H1 (cell line): Measurements from ENCODE around the gene MRPL27. TPM values are rescaled to one million over a fixed set of nuclear protein-coding genes. Genes with fewer than 3 reads are reported as not detected.

Experiments used
- CTCF ChIA-PET: fragments of 300-600 bp; sonication (Branson Sonifier 250); formaldehyde crosslinking; loops from one replicate; lab custom pipeline; 2021; ENCODE audit not compliant: partially characterized antibody; lab: Charles Lee
- POLR2A ChIA-PET: fragments of 300-600 bp; sonication (Branson Sonifier 250); formaldehyde crosslinking; loops from one replicate; lab custom pipeline; 2021; ENCODE audit warnings: inconsistent platforms; ENCODE audit not compliant: partially characterized antibody; lab: Charles Lee
- DNase-seq, 2 experiments: peaks; one replicate each; pipeline versions ENCODE4 v3.0.0 to v3.0.0-alpha.2; 2010 to 2022; ENCODE audit warnings: low spot score in 2 of 2, low read depth in 1 of 2, mixed read lengths in 1 of 2
- FAIRE-seq: peaks from 2 replicates; lab custom pipeline; 2011; peaks lifted over from hg19 to GRCh38; lab: Jason Lieb, UNC
- H2AFZ ChIP-seq: 2 replicates; pipeline ENCODE4 v1.8.1; 2012; ENCODE audit warnings: low read length, inconsistent platforms
- H2AK5ac ChIP-seq: 2 replicates; pipeline ENCODE4 v1.6.1; 2013; ENCODE audit warnings: low read depth, low read length
- H2BK120ac ChIP-seq: replicated peaks from 2 replicates; pipeline ENCODE3; 2013; ENCODE audit warnings: low read depth, low read length, inconsistent platforms
- H2BK12ac ChIP-seq: 2 replicates; pipeline ENCODE4 v1.6.1; 2013; ENCODE audit warnings: low read depth, low read length
- H2BK15ac ChIP-seq: 2 replicates; pipeline ENCODE4 v1.6.1; 2013; ENCODE audit warnings: low read length
- H2BK20ac ChIP-seq: 2 replicates; pipeline ENCODE4 v1.6.1; 2013; ENCODE audit warnings: low read length
- H2BK5ac ChIP-seq: 2 replicates; pipeline ENCODE4 v1.6.1; 2013; ENCODE audit warnings: low read depth, low read length
- H3K14ac ChIP-seq: 2 replicates; pipeline ENCODE4 v1.6.1; 2013; ENCODE audit warnings: inconsistent platforms; ENCODE audit not compliant: insufficient read length
- H3K18ac ChIP-seq: 2 replicates; pipeline ENCODE4 v1.6.1; 2013; ENCODE audit warnings: low read length; ENCODE audit errors: extremely low read depth
- H3K23ac ChIP-seq: 2 replicates; pipeline ENCODE4 v1.6.1; 2013; ENCODE audit warnings: inconsistent platforms; ENCODE audit not compliant: insufficient read length
- H3K23me2 ChIP-seq: 2 replicates; pipeline ENCODE4 v1.6.1; 2013; ENCODE audit warnings: low read depth, low read length
- H3K27ac ChIP-seq: 2 replicates; pipeline ENCODE4 v1.6.1; 2011; ENCODE audit warnings: low read depth, low read length, inconsistent platforms
- H3K27me3 ChIP-seq, 4 experiments: replicated peaks in 1 of 4; 1 replicate in 1 of 4; 2 replicates in 3 of 4; pipeline versions ENCODE4 v1.6.1 to v1.8.1; 2011 to 2013; ENCODE audit warnings: low read length in 3 of 4, mild to moderate bottlenecking in 3 of 4, inconsistent platforms in 2 of 4, mixed read lengths in 2 of 4, moderate library complexity in 1 of 4; ENCODE audit not compliant: control insufficient read depth in 3 of 4, insufficient read depth in 3 of 4; ENCODE audit errors: extremely low read depth in 1 of 4
- H3K36me3 ChIP-seq, 4 experiments: 2 replicates each; pipeline versions ENCODE4 v1.6.1 to v1.8.1; 2011 to 2013; ENCODE audit warnings: mild to moderate bottlenecking in 4 of 4, low read length in 3 of 4, moderate library complexity in 2 of 4, control low read depth in 1 of 4, inconsistent platforms in 1 of 4; ENCODE audit not compliant: insufficient read depth in 4 of 4, control insufficient read depth in 2 of 4
- H3K4ac ChIP-seq: replicated peaks from 2 replicates; pipeline ENCODE3; 2013; ENCODE audit warnings: low read length, low read depth, mixed read lengths, inconsistent platforms; ENCODE audit not compliant: insufficient read length
- H3K4me1 ChIP-seq, 4 experiments: replicated peaks in 1 of 4; 1 replicate in 1 of 4; 2 replicates in 3 of 4; pipeline versions ENCODE4 v1.6.1 to v1.8.1; 2011 to 2013; ENCODE audit warnings: low read length in 3 of 4, inconsistent platforms in 2 of 4, mixed read lengths in 1 of 4; ENCODE audit not compliant: insufficient read depth in 4 of 4, control insufficient read depth in 3 of 4
- H3K4me2 ChIP-seq, 2 experiments: 2 replicates each; pipeline versions ENCODE4 v1.6.1 to v1.8.1; 2011 to 2013; ENCODE audit warnings: low read depth in 2 of 2, low read length in 2 of 2, control low read depth in 1 of 2, inconsistent platforms in 1 of 2, mild to moderate bottlenecking in 1 of 2; ENCODE audit not compliant: insufficient read depth in 1 of 2
- H3K4me3 ChIP-seq, 4 experiments: fragments of 200-600, 300-600 bp in 1 of 4; sonication (generic), shearing (Covaris generic), sonication (Bioruptor Twin) in 1 of 4; 2 replicates each; pipeline versions ENCODE4 v1.5.1 to v1.8.1; 2011 to 2016; ENCODE audit warnings: low read length in 4 of 4, low read depth in 3 of 4, control low read depth in 2 of 4, inconsistent platforms in 2 of 4, mild to moderate bottlenecking in 2 of 4, mixed read lengths in 1 of 4, moderate library complexity in 1 of 4; ENCODE audit not compliant: insufficient read depth in 2 of 4; ENCODE audit errors: extremely low read depth in 1 of 4
- H3K56ac ChIP-seq: replicated peaks from 2 replicates; pipeline ENCODE3; 2013; ENCODE audit warnings: low read depth, mild to moderate bottlenecking, mixed read lengths, low read length, inconsistent platforms; ENCODE audit not compliant: insufficient read length
- H3K79me1 ChIP-seq: 2 replicates; pipeline ENCODE4 v1.6.1; 2013; ENCODE audit warnings: low read depth, low read length, control low read depth
- H3K79me2 ChIP-seq, 2 experiments: 2 replicates each; pipeline versions ENCODE4 v1.6.1 to v1.8.1; 2012 to 2013; ENCODE audit warnings: low read length in 2 of 2, mild to moderate bottlenecking in 2 of 2, inconsistent platforms in 1 of 2; ENCODE audit not compliant: insufficient read depth in 2 of 2, control insufficient read depth in 1 of 2
- H3K9ac ChIP-seq, 4 experiments: replicated peaks in 1 of 4; 1 replicate in 1 of 4; 2 replicates in 3 of 4; pipeline versions ENCODE4 v1.6.1 to v1.8.1; 2011 to 2013; ENCODE audit warnings: low read depth in 3 of 4, low read length in 3 of 4, control low read depth in 2 of 4, mild to moderate bottlenecking in 2 of 4, moderate library complexity in 2 of 4, inconsistent platforms in 1 of 4; ENCODE audit errors: extremely low read depth in 1 of 4
- H3K9me3 ChIP-seq, 2 experiments: 2 replicates each; pipeline versions ENCODE4 v1.6.1 to v1.8.1; 2012 to 2013; ENCODE audit warnings: mild to moderate bottlenecking in 2 of 2, moderate library complexity in 2 of 2, control low read depth in 1 of 2, inconsistent platforms in 1 of 2, low read depth in 1 of 2, low read length in 1 of 2, mixed read lengths in 1 of 2; ENCODE audit not compliant: insufficient read depth in 2 of 2
- H4K20me1 ChIP-seq, 2 experiments: replicated peaks in 1 of 2; 2 replicates each; pipeline versions ENCODE3 to v1.8.1; 2011 to 2013; ENCODE audit warnings: inconsistent platforms in 2 of 2, low read length in 2 of 2, mild to moderate bottlenecking in 1 of 2; ENCODE audit not compliant: insufficient read depth in 2 of 2, control insufficient read depth in 1 of 2
- H4K5ac ChIP-seq: 2 replicates; pipeline ENCODE4 v1.6.1; 2013; ENCODE audit warnings: low read length, low read depth, mixed read lengths, inconsistent platforms; ENCODE audit not compliant: insufficient read length
- H4K8ac ChIP-seq: 2 replicates; pipeline ENCODE4 v1.8.0; 2013; ENCODE audit warnings: mild to moderate bottlenecking, moderate library complexity, low read length, inconsistent platforms; ENCODE audit not compliant: insufficient read depth; ENCODE audit errors: extremely low read depth
- H4K91ac ChIP-seq: replicated peaks from 2 replicates; pipeline ENCODE3; 2013; ENCODE audit warnings: low read length, mixed read lengths, inconsistent platforms; ENCODE audit not compliant: insufficient read length
- ATF3 ChIP-seq: IDR thresholded peaks from 2 replicates; pipeline ENCODE4 v1.6.1; 2011; ENCODE audit warnings: low read depth, mild to moderate bottlenecking, low read length; ENCODE audit not compliant: insufficient read depth
- CTBP2 ChIP-seq: IDR thresholded peaks from 2 replicates; pipeline ENCODE4 v1.7.0; 2011; ENCODE audit warnings: borderline replicate concordance, mild to moderate bottlenecking, moderate library complexity, mixed read lengths, low read length; ENCODE audit not compliant: insufficient read depth, insufficient read length
- JUN ChIP-seq: IDR thresholded peaks from 2 replicates; pipeline ENCODE4 v1.6.1; 2011; ENCODE audit warnings: low read depth, mild to moderate bottlenecking, improper control_type of control experiment, low read length
- KDM1A ChIP-seq: fragments of 200-600, 300-600 bp; sonication (generic); IDR thresholded peaks from 2 replicates; pipeline ENCODE4 v1.7.1; 2016; ENCODE audit warnings: mild to moderate bottlenecking, low read length, borderline replicate concordance
- MAFK ChIP-seq: IDR thresholded peaks from 2 replicates; pipeline ENCODE4 v1.6.1; 2012; ENCODE audit warnings: low read depth, mild to moderate bottlenecking, improper control_type of control experiment, low read length
- PHF8 ChIP-seq: fragments of 200-600 bp; sonication (generic); conservative IDR thresholded peaks from 2 replicates; pipeline ENCODE4 v1.7.1; 2012; ENCODE audit warnings: low read depth, mild to moderate bottlenecking, inconsistent platforms, low read length, moderate library complexity
- RBBP5 ChIP-seq: IDR thresholded peaks from 2 replicates; pipeline ENCODE4 v1.7.1; 2012; ENCODE audit warnings: low read depth, mild to moderate bottlenecking, inconsistent platforms, low read length, moderate library complexity, borderline replicate concordance
- TBP ChIP-seq: IDR thresholded peaks from 2 replicates; pipeline ENCODE4 v1.6.1; 2011; ENCODE audit warnings: low read depth, low read length, improper control_type of control experiment
- TEAD4 ChIP-seq: IDR thresholded peaks from 2 replicates; pipeline ENCODE4 v1.6.1; 2012; ENCODE audit warnings: low read depth, low read length, inconsistent platforms, mixed read lengths
- USF2 ChIP-seq: IDR thresholded peaks from 2 replicates; pipeline ENCODE4 v1.6.1; 2011; ENCODE audit warnings: low read length, improper control_type of control experiment
- ZNF274 ChIP-seq: IDR thresholded peaks from 2 replicates; pipeline ENCODE4 v1.7.0; 2012; ENCODE audit warnings: low read length, borderline replicate concordance; ENCODE audit errors: extremely low read depth
- WGBS, 2 experiments: shearing (Covaris generic) in 1 of 2; methylation state at CpG; one replicate each; pipeline versions ENCODE4 v1.1.6 to v1.1.7; 2013 to 2015; ENCODE audit warnings: low lambda C conversion rate in 2 of 2, mixed read lengths in 2 of 2, inconsistent platforms in 1 of 2, low coverage in 1 of 2, missing lambda C conversion rate in 1 of 2; ENCODE audit not compliant: insufficient replicate concordance in 2 of 2, insufficient coverage in 1 of 2, insufficient read length in 1 of 2; ENCODE audit errors: extremely low coverage in 1 of 2, missing lambda C conversion rate in 1 of 2; 5-methylcytosine and 5-hydroxymethylcytosine counted together
- polyA plus RNA-seq, 7 experiments: library from polyadenylated mRNA; depleted of rRNA in 3 of 7; stranded (reverse) in 5 of 7; unstranded in 2 of 7; fragments of >200 nt in 5 of 7; fragments of 200-250 nt in 2 of 7; gene quantifications; 1 replicate in 5 of 7; 2 replicates in 1 of 7; 4 replicates in 1 of 7; pipeline versions ENCODE4 v1.2.1 to v1.2.3, GENCODE V29; 2011 to 2013; ENCODE audit warnings: missing spikeins in 2 of 7, mixed read lengths in 2 of 7
- total RNA-seq: library from RNA; stranded (reverse); fragmentation: NEBNext Ultra II Directional; extraction: Animal tissue kit (Norgen Biotek cat#: 25700); gene quantifications from 2 replicates; pipeline ENCODE4 v1.2.1, GENCODE V29; 2021

Gene MRPL27
- total and polyA plus RNA-seq, 2 of the 8 experiments (the other 6 are each of a cell fraction or from before 2014, with no cell fraction given), result 75.6 to 135 TPM

- TF ChIP-seq TEAD4 (no peak), PHF8 (no peak), RBBP5 (no peak), KDM1A (no peak), ZNF274 (no peak), MAFK (no peak), TBP (no peak), JUN (no peak), USF2 (no peak), CTBP2 (no peak), ATF3 (no peak)
- CTCF ChIA-PET, result interaction anchor here (1.0 to 1.8 kb wide), 5 partner anchors 9 to 88 kb away, joined by 3 to 7 read pairs (median 4); no protein-coding TSS in a partner anchor
- H3K9ac ChIP-seq, result no peak overlapping the region
Measured at GRCh38 chr17:50353600-50354195, 19.3 kb downstream of the MRPL27 start.

More at GRCh38 chr17:50353600-50354195, 19.3 kb downstream of the MRPL27 start:
- WGBS, 2 experiments, result 95% methylated on average over 22 of the region's 27 CpGs; no CpG with 5 or more reads in 1 of the 2 experiments
- H4K5ac ChIP-seq, result no peak overlapping the region
- no peak overlapping the region for H2AFZ ChIP-seq
- no peak overlapping the region for H3K18ac ChIP-seq
- peaks cover 0 to 5% of the 10 kb centered on the region in 2 experiments; a peak in 1 of 4 replicates for H3K79me2 ChIP-seq
- no peaks in the 10 kb centered on the region for H3K27me3 ChIP-seq
- no peak overlapping the region for H2BK5ac ChIP-seq
- no peak overlapping the region for H2BK120ac ChIP-seq
- no peak overlapping the region for H4K8ac ChIP-seq
- H3K14ac ChIP-seq, result no peak overlapping the region
- FAIRE-seq (no peak), DNase-seq (no peak)
- no peak overlapping the region for H2BK20ac ChIP-seq
- peaks cover 0 to 22% of the 10 kb centered on the region in 2 experiments for H4K20me1 ChIP-seq
- peaks cover 10% of the 10 kb centered on the region for H3K79me1 ChIP-seq
- H3K23me2 ChIP-seq, result no peaks in the 10 kb centered on the region
- H3K27ac ChIP-seq, result no peak overlapping the region
- H3K9me3 ChIP-seq, result no peaks in the 10 kb centered on the region
- no peak overlapping the region for H4K91ac ChIP-seq
- no peak overlapping the region for H2AK5ac ChIP-seq
- POLR2A ChIA-PET, result interaction anchor here (12.4 kb wide), 1 partner anchor 9 kb away, joined by 135 read pairs; no protein-coding TSS in a partner anchor
- no peak overlapping the region for H3K23ac ChIP-seq
- H2BK12ac ChIP-seq, result no peak overlapping the region
- H3K4ac ChIP-seq, result no peak overlapping the region
- no peak overlapping the region for H3K56ac ChIP-seq
- H3K4me1 ChIP-seq, result no peaks in the 10 kb centered on the region
- no peak overlapping the region for H2BK15ac ChIP-seq
- peaks cover 12 to 42% (median 28%) of the 10 kb centered on the region in 4 experiments for H3K36me3 ChIP-seq
- H3K4me3 ChIP-seq, result no peak overlapping the region
- no peak overlapping the region for H3K4me2 ChIP-seq
